Mononuclear cell (primary cell): ENCODE data around the gene BRMS1. TPM values are rescaled to one million over a fixed set of nuclear protein-coding genes. Genes with fewer than 3 reads are reported as not detected.
"Not testable (repeated sequence)": the region's sequence is repeated elsewhere in the genome, so short reads cannot be mapped to it uniquely, and the experiment has no call there.

Experiments used
- H3K27me3 ChIP-seq: 2 replicates; pipeline ENCODE4 v1.6.0; 2011; ENCODE audit warnings: low read length, control low read depth; ENCODE audit not compliant: insufficient read depth
- H3K4me1 ChIP-seq: 2 replicates; pipeline ENCODE4 v1.5.1; 2011; ENCODE audit warnings: mild to moderate bottlenecking, low read length, control low read depth; ENCODE audit not compliant: insufficient read depth
- H3K4me3 ChIP-seq: 2 replicates; pipeline ENCODE4 v1.5.1; 2011; ENCODE audit warnings: mild to moderate bottlenecking, low read length, moderate library complexity
- H3K9me3 ChIP-seq: 2 replicates; pipeline ENCODE4 v1.5.1; 2011; ENCODE audit warnings: low read depth, mild to moderate bottlenecking, control low read depth, low read length
- total RNA-seq: library from RNA; depleted of rRNA; stranded (reverse); fragments of >200 nt; gene quantifications from one replicate; pipeline ENCODE4 v1.2.3, GENCODE V29; 2012

BRMS1 gene
- total RNA-seq, 1 donor: 51.7 TPM

- Histone ChIP-seq H3K9me3 (no peaks in the 10 kb centered on the region), H3K27me3 (no peaks in the 10 kb centered on the region), H3K4me1 (peaks cover 33% of the 10 kb centered on the region), H3K4me3 (no peak overlapping the region)
Measured at GRCh38 chr11:66324664-66325063, 20.2 kb downstream of the BRMS1 start.

DNA sequence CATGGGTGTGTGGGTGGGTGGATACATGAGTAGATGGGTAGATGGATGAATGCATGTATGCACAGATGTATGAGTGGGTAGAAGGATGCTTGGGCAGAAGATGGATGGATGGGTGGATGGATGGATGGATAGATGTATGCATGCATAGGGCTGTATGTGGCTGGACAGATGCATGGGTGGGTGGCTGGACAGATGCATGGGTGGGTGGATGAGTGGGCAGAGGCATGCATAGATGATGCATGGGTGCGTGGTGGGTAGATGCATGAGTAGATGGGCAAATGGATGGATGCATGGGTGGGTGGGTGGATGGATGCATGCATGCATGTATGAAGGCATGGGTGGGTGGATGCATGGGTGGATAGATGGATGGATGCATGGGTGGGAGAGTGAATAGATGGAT lies 21.2 kb downstream of the BRMS1 start:
- Histone ChIP-seq H3K27me3 (no peaks in the 10 kb centered on the region), H3K4me1 (peaks cover 36% of the 10 kb centered on the region), H3K9me3 (no peaks in the 10 kb centered on the region), H3K4me3 (no peak overlapping the region)

GRCh38 chr11:66322732-66323427 lies 22.0 kb downstream of the BRMS1 start:
- H3K9me3 ChIP-seq: no peaks in the 10 kb centered on the region
- peaks cover 36% of the 10 kb centered on the region for H3K4me1 ChIP-seq
- H3K27me3 ChIP-seq: no peaks in the 10 kb centered on the region
- no peak overlapping the region for H3K4me3 ChIP-seq

DNA sequence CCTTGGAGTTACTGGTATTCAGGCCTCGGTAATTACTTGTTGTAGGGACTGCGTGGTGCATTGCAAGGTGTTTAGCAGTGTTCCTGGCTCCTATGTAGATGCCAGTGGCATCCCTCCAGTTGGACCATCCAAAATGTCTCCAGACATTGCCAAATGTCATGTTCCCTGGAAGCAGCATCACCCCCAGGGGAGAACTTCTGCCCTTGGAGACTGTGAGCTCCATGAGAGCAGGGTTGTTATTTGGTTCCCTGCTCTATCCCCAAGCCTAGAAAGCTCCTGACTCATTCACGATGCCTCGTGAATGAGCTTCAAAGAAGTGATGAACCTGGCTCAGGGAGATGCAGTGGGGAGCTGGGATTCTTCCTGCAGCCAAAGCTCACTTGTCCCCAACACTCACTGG lies 23.3 kb downstream of the BRMS1 start:
- Histone ChIP-seq H3K4me3 (no peak overlapping the region), H3K4me1 (peaks cover 32% of the 10 kb centered on the region), H3K27me3 (no peaks in the 10 kb centered on the region), H3K9me3 (no peaks in the 10 kb centered on the region)

- peaks cover 26% of the 10 kb centered on the region for H3K4me1 ChIP-seq
- not testable (repeated sequence) for H3K27me3 ChIP-seq, H3K9me3 ChIP-seq, H3K4me3 ChIP-seq
Measured at GRCh38 chr11:66320748-66321147, 24.2 kb downstream of the BRMS1 start.

GRCh38 chr11:66320289-66320688 lies 24.6 kb downstream of the BRMS1 start:
- H3K4me1 ChIP-seq: peaks cover 25% of the 10 kb centered on the region
- H3K9me3 ChIP-seq, H3K4me3 ChIP-seq, H3K27me3 ChIP-seq: not testable (repeated sequence)

GRCh38 chr11:66318600-66318970 lies 26.3 kb downstream of the BRMS1 start:
- Histone ChIP-seq H3K27me3 (no peaks in the 10 kb centered on the region), H3K4me1 (peaks cover 33% of the 10 kb centered on the region), H3K9me3 (no peaks in the 10 kb centered on the region), H3K4me3 (no peak overlapping the region)

DNA sequence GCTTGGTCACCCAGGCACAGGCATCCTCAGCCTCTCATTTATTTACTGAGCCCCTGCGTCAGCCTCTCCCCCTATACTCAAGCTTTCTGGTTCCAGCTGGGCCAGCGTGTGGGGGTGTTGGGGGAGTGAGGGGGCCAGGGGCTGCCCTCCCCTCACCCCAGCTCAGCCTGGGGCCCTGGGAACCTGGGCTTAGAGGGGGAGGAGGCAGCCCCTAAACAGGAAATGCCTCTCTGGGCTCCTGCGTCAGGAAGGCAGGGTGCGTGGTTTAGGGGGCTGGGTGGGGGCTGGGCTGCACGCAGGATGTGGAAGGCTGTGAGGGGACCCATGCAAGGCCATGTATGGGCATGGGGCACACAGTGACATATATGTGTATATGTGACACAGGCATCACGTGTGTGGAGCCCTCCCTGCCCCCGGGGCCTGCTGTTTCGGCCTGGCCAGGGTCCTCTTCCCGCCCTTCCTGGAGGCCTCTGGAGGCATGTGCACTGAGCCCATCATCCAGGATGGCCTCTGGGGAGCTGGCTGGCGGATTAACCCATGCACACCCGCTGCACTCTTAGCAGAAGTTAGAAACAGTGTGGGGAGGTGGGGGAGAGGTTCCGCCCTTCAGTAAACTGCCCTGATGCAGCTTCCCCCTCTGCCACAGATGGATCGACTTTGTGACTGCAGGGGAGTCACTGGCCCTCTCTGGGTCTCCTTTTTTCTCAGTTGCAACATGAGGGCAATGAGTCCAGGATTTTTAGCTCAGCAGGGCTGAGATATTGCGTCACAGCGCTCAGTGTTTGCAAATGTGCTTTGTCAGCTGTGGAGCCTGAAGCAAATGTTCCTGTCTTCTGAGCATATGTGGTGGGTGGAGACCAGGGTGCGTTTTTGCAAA lies 26.9 kb downstream of the BRMS1 start:
- Histone ChIP-seq H3K4me3 (no peak overlapping the region), H3K9me3 (no peaks in the 10 kb centered on the region), H3K4me1 (peaks cover 39% of the 10 kb centered on the region)

DNA sequence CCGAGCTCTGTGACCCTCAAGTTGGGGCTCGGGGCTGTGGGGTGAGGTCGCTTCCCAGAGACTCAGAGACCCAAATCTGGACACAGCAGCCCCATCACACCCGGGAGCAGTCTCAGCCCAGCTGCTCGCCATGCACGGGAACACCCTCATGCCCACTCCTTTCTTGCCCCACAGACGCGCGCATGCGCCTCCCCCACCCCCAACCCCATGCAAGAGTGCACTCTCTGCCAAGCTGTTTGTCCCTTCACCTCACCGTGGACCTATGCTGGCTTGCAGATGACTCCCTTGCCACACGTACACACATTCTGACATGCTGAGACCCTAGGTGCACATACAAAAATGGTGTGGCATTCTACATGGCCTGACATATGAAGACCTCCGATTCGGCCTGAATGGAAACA lies 27.6 kb downstream of the BRMS1 start:
- Histone ChIP-seq H3K9me3 (no peaks in the 10 kb centered on the region), H3K4me1 (peaks cover 42% of the 10 kb centered on the region), H3K27me3 (no peaks in the 10 kb centered on the region), H3K4me3 (no peak overlapping the region)

More for the DNA sequence above, 26.9 kb downstream of the BRMS1 start:
- H3K27me3 ChIP-seq: no peaks in the 10 kb centered on the region

- H3K27me3 ChIP-seq: no peaks in the 10 kb centered on the region
- H3K9me3 ChIP-seq: no peaks in the 10 kb centered on the region
- H3K4me1 ChIP-seq: peaks cover 47% of the 10 kb centered on the region
- no peak within 1 kb of the TSS for H3K4me3 ChIP-seq
Measured at GRCh38 chr11:66316849-66317251, 28.1 kb downstream of the BRMS1 start, which contains the start of gene CD248. CD248 (minus strand) TSS chr11:66317044; CDS start chr11:66317027, 17 bp downstream.

- Histone ChIP-seq H3K9me3 (no peaks in the 10 kb centered on the region), H3K27me3 (no peaks in the 10 kb centered on the region), H3K4me1 (peaks cover 53% of the 10 kb centered on the region), H3K4me3 (no peak overlapping the region)
Measured at GRCh38 chr11:66315921-66316811, 28.7 kb downstream of the BRMS1 start.

DNA sequence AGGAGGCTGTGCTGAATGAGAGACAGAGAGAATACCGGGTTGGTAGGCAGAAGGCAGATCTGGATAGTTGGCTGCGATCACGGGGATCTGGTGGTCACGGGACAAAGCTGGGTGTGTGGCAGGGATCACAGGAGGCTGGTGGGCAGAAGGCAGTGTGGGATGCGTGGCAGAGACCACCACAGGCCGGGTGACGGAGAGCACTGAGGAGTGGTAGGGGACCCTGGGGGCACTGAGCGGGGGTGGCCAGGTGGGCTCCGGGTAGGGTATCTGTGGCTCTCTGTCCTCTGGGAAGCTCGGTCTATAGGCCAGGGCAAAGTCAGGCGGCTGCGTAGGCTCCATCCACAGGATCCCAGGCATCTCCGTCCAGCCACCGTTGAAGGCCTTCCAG lies 29.4 kb downstream of the BRMS1 start:
- H3K4me3 ChIP-seq: no peak overlapping the region
- H3K27me3 ChIP-seq: no peaks in the 10 kb centered on the region
- H3K4me1 ChIP-seq: peaks cover 53% of the 10 kb centered on the region
- no peaks in the 10 kb centered on the region for H3K9me3 ChIP-seq

GRCh38 chr11:66314561-66315497 lies 30.1 kb downstream of the BRMS1 start:
- Histone ChIP-seq H3K9me3 (no peaks in the 10 kb centered on the region), H3K4me1 (peaks cover 53% of the 10 kb centered on the region), H3K27me3 (no peaks in the 10 kb centered on the region), H3K4me3 (no peak overlapping the region)

DNA sequence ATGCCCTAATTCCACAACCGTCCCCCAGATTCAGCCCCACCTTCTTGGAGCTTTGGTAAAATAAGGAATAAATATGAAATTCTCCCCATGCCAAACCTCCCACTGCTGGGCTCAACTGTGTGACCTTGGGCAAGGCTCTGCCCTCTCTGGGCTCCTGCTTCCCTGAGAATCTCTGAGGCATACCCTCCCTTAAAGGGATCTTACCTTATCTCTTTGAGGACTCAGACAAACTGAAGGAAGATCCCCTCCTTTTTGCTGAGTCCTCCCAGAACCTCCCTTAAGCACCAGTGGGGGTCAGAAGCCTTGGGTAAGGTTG lies 30.8 kb downstream of the BRMS1 start:
- Histone ChIP-seq H3K4me1 (peaks cover 49% of the 10 kb centered on the region), H3K9me3 (no peaks in the 10 kb centered on the region), H3K4me3 (no peak overlapping the region), H3K27me3 (no peaks in the 10 kb centered on the region)
